HCT116 (cell line): Measurements from ENCODE around the gene LRRC46. TPM values are rescaled to one million over a fixed set of nuclear protein-coding genes. Genes with fewer than 3 reads are reported as not detected.

Experiments
- EGR1 ChIP-seq: IDR thresholded peaks from 2 replicates; pipeline ENCODE4 v1.6.1; 2012; ENCODE audit warnings: low read depth
- EZH2 ChIP-seq: fragments of 200-600 bp; sonication (generic); IDR thresholded peaks from 2 replicates; pipeline ENCODE4 v1.6.1; 2017; ENCODE audit warnings: antibody characterized with exemption, mixed run types
- EZH2phosphoT487 ChIP-seq: fragments of 200-600 bp; IDR thresholded peaks from 2 replicates; pipeline ENCODE4 v1.6.1; 2018; ENCODE audit warnings: antibody characterized with exemption, borderline replicate concordance
- RAD21 ChIP-seq: IDR thresholded peaks from 2 replicates; pipeline ENCODE4 v1.6.1; 2012; ENCODE audit warnings: low read depth, mild to moderate bottlenecking
- SIN3A ChIP-seq: IDR thresholded peaks from 2 replicates; pipeline ENCODE4 v1.6.1; 2012; ENCODE audit warnings: low read depth
- ZNF274 ChIP-seq: fragments of 200-500 bp; sonication (Bioruptor generic); IDR thresholded peaks from 2 replicates; pipeline ENCODE4 v1.6.1; 2014; ENCODE audit warnings: mild to moderate bottlenecking, low read depth, low read length, inconsistent platforms
- total RNA-seq: library from RNA; stranded (reverse); gene quantifications from one replicate; pipeline ENCODE4 v1.2.1, GENCODE V29; 2021; ENCODE audit not compliant: unreplicated experiment
- TF ChIP-seq, protein P1 (sequence below): IDR thresholded peaks from 2 replicates; pipeline ENCODE4 v1.6.1; 2012; ENCODE audit warnings: low read depth
- TF ChIP-seq, protein P2 (sequence below): IDR thresholded peaks from 2 replicates; pipeline ENCODE4 v1.6.1; 2011; ENCODE audit warnings: mild to moderate bottlenecking, low read length, moderate library complexity; ENCODE audit not compliant: insufficient replicate concordance; ENCODE audit errors: extremely low read depth
- TF ChIP-seq, protein P3 (sequence below): IDR thresholded peaks from 2 replicates; pipeline ENCODE4 v1.6.1; 2012

The LRRC46 gene
- total RNA-seq, 1 experiment from 2014 or later: 0.76 TPM

DNA sequence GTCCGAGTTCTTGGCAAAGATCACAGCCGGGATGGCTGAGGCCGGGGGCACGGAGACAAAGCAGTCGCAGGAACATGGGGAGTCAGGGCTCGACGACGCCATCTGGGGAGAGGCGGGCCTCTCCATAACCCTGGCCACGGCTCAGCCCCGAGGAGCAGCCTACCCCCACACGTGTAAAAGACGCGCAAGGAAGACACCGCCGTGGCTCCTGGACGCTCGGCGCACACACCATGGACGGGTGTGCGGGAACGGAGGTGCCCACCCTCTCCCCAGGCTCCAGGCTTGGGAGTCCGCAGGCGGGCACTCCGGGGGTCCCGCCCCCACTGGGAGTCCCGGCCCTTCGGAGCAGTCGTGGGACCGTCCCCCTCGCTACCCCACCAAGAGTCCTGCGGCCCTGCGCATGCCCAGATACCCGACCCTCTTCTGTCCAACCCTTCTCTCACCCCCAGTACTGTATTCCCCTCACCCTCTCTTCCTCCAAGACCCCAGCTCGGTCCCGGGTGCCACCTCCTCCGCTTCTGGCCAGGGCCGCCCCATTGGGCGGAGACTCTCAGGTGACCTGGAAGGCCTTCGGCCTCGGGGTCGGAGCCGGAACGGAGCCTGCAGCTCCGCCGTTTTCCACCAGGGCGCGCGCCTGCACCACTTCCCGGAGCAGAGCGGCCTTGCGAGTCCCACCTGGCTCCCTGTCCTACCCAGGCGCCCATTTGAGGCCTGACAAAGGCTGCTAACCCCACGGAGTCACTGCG lies 9.4 kb downstream of the LRRC46 start, which contains the start of gene SCRN2 (continued):
- TF ChIP-seq, protein P1, sequence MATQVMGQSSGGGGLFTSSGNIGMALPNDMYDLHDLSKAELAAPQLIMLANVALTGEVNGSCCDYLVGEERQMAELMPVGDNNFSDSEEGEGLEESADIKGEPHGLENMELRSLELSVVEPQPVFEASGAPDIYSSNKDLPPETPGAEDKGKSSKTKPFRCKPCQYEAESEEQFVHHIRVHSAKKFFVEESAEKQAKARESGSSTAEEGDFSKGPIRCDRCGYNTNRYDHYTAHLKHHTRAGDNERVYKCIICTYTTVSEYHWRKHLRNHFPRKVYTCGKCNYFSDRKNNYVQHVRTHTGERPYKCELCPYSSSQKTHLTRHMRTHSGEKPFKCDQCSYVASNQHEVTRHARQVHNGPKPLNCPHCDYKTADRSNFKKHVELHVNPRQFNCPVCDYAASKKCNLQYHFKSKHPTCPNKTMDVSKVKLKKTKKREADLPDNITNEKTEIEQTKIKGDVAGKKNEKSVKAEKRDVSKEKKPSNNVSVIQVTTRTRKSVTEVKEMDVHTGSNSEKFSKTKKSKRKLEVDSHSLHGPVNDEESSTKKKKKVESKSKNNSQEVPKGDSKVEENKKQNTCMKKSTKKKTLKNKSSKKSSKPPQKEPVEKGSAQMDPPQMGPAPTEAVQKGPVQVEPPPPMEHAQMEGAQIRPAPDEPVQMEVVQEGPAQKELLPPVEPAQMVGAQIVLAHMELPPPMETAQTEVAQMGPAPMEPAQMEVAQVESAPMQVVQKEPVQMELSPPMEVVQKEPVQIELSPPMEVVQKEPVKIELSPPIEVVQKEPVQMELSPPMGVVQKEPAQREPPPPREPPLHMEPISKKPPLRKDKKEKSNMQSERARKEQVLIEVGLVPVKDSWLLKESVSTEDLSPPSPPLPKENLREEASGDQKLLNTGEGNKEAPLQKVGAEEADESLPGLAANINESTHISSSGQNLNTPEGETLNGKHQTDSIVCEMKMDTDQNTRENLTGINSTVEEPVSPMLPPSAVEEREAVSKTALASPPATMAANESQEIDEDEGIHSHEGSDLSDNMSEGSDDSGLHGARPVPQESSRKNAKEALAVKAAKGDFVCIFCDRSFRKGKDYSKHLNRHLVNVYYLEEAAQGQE: no peak
- TF ChIP-seq, protein P2, sequence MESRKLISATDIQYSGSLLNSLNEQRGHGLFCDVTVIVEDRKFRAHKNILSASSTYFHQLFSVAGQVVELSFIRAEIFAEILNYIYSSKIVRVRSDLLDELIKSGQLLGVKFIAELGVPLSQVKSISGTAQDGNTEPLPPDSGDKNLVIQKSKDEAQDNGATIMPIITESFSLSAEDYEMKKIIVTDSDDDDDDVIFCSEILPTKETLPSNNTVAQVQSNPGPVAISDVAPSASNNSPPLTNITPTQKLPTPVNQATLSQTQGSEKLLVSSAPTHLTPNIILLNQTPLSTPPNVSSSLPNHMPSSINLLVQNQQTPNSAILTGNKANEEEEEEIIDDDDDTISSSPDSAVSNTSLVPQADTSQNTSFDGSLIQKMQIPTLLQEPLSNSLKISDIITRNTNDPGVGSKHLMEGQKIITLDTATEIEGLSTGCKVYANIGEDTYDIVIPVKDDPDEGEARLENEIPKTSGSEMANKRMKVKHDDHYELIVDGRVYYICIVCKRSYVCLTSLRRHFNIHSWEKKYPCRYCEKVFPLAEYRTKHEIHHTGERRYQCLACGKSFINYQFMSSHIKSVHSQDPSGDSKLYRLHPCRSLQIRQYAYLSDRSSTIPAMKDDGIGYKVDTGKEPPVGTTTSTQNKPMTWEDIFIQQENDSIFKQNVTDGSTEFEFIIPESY: peak; percentile 58
- TF ChIP-seq EZH2phosphoT487 (no peak), EGR1 (peak; percentile 71), RAD21 (peak; percentile 100), ZNF274 (no peak), SIN3A (no peak; the same call in 1 of the 2 replicates), EZH2 (no peak)
- TF ChIP-seq, protein P3, sequence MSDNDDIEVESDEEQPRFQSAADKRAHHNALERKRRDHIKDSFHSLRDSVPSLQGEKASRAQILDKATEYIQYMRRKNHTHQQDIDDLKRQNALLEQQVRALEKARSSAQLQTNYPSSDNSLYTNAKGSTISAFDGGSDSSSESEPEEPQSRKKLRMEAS: 0 out of 2 replicates have a peak, but pooled peaks have one; percentile 69
